K562 (cell line): Measurements from ENCODE around the gene CCDC141.

Source experiments
- CREB1 ChIP-seq, 2 experiments: sonication (generic) in 1 of 2; formaldehyde crosslinking in 1 of 2; IDR thresholded peaks; 2 replicates each; pipeline versions ENCODE4 v1.6.1 to v1.8.0; 2012 to 2022; ENCODE audit warnings: inconsistent platforms in 1 of 2, mild to moderate bottlenecking in 1 of 2, missing genetic modification reagents in 1 of 2, moderate library complexity in 1 of 2
- NRF1 ChIP-seq, 2 experiments: fragments of 450-650 bp; IDR thresholded peaks in 1 of 2; conservative IDR thresholded peaks in 1 of 2; 2 replicates each; pipeline ENCODE4 v1.6.1; 2014; ENCODE audit warnings: mild to moderate bottlenecking in 2 of 2
- SP1 ChIP-seq: sonication (generic); formaldehyde crosslinking; IDR thresholded peaks from 2 replicates; pipeline ENCODE4 v1.8.1; 2022; ENCODE audit warnings: mild to moderate bottlenecking, missing genetic modification reagents
- SP2 ChIP-seq: IDR thresholded peaks from 2 replicates; pipeline ENCODE4 v1.6.1; 2011; ENCODE audit warnings: mild to moderate bottlenecking, low read depth, low read length, moderate library complexity; ENCODE audit not compliant: poor library complexity, severe bottlenecking; ENCODE audit errors: extremely low read depth
- ZNF668 ChIP-seq: fragments of 250-450 bp; sonication (Bioruptor Pico); IDR thresholded peaks from 2 replicates; pipeline ENCODE4 v1.8.0; 2022; ENCODE audit warnings: mild to moderate bottlenecking, inconsistent platforms
- TF ChIP-seq, protein P1 (sequence below), 3 experiments: IDR thresholded peaks in 2 of 3; conservative IDR thresholded peaks in 1 of 3; 2 replicates each; pipeline ENCODE4 v1.5.1; 2011 to 2012; ENCODE audit warnings: low read length in 3 of 3, mild to moderate bottlenecking in 3 of 3, control low read depth in 2 of 3, improper control_type of control experiment in 1 of 3, inconsistent platforms in 1 of 3, low read depth in 1 of 3, mixed read lengths in 1 of 3, moderate library complexity in 1 of 3; ENCODE audit not compliant: insufficient read depth in 2 of 3
- TF ChIP-seq, protein P2 (sequence below): sonication (generic); formaldehyde crosslinking; IDR thresholded peaks from 2 replicates; pipeline ENCODE4 v1.8.1; 2022; ENCODE audit warnings: missing genetic modification reagents
- TF ChIP-seq, protein P3 (sequence below), 2 experiments: fragments of 450-650 bp; IDR thresholded peaks; 2 replicates each; pipeline ENCODE4 v1.6.1; 2016
- TF ChIP-seq, protein P4 (sequence below): sonication (generic); formaldehyde crosslinking; IDR thresholded peaks from 2 replicates; pipeline ENCODE4 v1.8.0; 2022; ENCODE audit warnings: mild to moderate bottlenecking, missing genetic modification reagents

DNA sequence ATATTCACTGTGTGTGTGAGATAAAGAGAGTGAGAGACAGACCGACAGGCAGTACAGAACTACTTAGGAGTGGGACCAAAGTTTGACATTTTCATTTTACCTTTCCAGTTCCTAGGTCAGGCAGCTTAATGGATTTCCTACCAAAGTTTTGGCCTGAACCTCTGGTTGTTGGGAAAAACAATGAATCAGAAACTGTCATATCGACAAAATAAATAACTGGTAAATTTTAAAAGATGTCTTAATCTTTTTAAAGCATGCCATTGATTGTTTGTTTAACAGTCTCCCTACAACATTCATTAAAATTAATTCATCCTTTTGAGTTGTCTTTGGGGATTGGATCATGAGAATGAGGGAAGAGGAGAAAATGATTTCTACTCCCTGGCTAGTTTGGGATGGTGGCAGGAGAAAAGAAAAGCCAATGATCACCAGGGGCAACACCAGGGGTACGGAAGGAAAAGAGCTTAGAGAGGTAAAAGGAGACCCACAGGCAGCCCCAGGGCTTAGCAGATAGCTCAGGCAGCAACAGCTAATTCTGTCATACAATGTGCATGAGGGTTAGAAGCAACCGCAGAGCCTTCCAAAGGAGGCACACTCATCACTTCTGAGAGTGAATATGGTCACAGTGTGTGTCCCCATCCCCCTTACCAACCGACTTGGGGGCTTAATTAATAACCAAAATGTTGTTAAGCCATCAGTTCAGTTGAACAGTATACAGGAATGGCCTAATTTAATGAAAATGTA lies 98.5 kb downstream of the CCDC141 start:
- TF ChIP-seq SP2 (no peak), CREB1 (IDR thresholded peaks at IDR 0.05) (no peak), CREB1 (CRISPR knock-in tag; IDR thresholded peaks at IDR 0.05) (no peak), NRF1 (conservative IDR thresholded peaks at IDR 0.05 in 1 of 2, IDR thresholded peaks at IDR 0.05 in 1 of 2) (no peak), ZNF668 (CRISPR knock-in tag) (no peak), SP1 (no peak)
- TF ChIP-seq, protein P1, sequence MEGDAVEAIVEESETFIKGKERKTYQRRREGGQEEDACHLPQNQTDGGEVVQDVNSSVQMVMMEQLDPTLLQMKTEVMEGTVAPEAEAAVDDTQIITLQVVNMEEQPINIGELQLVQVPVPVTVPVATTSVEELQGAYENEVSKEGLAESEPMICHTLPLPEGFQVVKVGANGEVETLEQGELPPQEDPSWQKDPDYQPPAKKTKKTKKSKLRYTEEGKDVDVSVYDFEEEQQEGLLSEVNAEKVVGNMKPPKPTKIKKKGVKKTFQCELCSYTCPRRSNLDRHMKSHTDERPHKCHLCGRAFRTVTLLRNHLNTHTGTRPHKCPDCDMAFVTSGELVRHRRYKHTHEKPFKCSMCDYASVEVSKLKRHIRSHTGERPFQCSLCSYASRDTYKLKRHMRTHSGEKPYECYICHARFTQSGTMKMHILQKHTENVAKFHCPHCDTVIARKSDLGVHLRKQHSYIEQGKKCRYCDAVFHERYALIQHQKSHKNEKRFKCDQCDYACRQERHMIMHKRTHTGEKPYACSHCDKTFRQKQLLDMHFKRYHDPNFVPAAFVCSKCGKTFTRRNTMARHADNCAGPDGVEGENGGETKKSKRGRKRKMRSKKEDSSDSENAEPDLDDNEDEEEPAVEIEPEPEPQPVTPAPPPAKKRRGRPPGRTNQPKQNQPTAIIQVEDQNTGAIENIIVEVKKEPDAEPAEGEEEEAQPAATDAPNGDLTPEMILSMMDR (IDR thresholded peaks at IDR 0.05 in 2 of 3, conservative IDR thresholded peaks at IDR 0.05 in 1 of 3; ENCODE audit: insufficient read depth in 2 of 3, low read depth in 1 of 3, low read length in 3 of 3): no peak
- TF ChIP-seq, protein P2, sequence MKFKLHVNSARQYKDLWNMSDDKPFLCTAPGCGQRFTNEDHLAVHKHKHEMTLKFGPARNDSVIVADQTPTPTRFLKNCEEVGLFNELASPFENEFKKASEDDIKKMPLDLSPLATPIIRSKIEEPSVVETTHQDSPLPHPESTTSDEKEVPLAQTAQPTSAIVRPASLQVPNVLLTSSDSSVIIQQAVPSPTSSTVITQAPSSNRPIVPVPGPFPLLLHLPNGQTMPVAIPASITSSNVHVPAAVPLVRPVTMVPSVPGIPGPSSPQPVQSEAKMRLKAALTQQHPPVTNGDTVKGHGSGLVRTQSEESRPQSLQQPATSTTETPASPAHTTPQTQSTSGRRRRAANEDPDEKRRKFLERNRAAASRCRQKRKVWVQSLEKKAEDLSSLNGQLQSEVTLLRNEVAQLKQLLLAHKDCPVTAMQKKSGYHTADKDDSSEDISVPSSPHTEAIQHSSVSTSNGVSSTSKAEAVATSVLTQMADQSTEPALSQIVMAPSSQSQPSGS (CRISPR knock-in tag): no peak
- TF ChIP-seq, protein P3, sequence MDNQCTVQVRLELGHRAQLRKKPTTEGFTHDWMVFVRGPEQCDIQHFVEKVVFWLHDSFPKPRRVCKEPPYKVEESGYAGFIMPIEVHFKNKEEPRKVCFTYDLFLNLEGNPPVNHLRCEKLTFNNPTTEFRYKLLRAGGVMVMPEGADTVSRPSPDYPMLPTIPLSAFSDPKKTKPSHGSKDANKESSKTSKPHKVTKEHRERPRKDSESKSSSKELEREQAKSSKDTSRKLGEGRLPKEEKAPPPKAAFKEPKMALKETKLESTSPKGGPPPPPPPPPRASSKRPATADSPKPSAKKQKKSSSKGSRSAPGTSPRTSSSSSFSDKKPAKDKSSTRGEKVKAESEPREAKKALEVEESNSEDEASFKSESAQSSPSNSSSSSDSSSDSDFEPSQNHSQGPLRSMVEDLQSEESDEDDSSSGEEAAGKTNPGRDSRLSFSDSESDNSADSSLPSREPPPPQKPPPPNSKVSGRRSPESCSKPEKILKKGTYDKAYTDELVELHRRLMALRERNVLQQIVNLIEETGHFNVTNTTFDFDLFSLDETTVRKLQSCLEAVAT (IDR thresholded peaks at IDR 0.05): no peak
- TF ChIP-seq, protein P4, sequence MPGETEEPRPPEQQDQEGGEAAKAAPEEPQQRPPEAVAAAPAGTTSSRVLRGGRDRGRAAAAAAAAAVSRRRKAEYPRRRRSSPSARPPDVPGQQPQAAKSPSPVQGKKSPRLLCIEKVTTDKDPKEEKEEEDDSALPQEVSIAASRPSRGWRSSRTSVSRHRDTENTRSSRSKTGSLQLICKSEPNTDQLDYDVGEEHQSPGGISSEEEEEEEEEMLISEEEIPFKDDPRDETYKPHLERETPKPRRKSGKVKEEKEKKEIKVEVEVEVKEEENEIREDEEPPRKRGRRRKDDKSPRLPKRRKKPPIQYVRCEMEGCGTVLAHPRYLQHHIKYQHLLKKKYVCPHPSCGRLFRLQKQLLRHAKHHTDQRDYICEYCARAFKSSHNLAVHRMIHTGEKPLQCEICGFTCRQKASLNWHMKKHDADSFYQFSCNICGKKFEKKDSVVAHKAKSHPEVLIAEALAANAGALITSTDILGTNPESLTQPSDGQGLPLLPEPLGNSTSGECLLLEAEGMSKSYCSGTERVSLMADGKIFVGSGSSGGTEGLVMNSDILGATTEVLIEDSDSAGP (CRISPR knock-in tag): no peak
